Neural progenitor cell (in vitro differentiated cells): ENCODE results near the gene KLHL21.

Experiments used
- CTCF ChIP-seq: fragments of 200-600 bp; sonication (generic); IDR thresholded peaks from 2 replicates; pipeline ENCODE4 v1.5.1; 2017; ENCODE audit warnings: antibody characterized with exemption, mild to moderate bottlenecking
- EZH2 ChIP-seq: fragments of 200-600 bp; sonication (generic); IDR thresholded peaks from 2 replicates; pipeline ENCODE4 v1.6.1; 2017; ENCODE audit warnings: antibody characterized with exemption, mild to moderate bottlenecking, moderate library complexity
- EZH2phosphoT487 ChIP-seq: fragments of 200-600 bp; sonication (generic); IDR thresholded peaks from 2 replicates; pipeline ENCODE4 v1.6.1; 2017; ENCODE audit warnings: antibody characterized with exemption

GRCh38 chr1:6578624-6579373, 23.9 kb downstream of the KLHL21 start:
- TF ChIP-seq EZH2 (no peak), CTCF (no peak), EZH2phosphoT487 (no peak)
